VCaP (cell line): ENCODE data around the gene RNF111.

ENCODE experiments used
- H3K27ac ChIP-seq: fragments of 450-650 bp; 2 replicates; pipeline ENCODE4 v1.5.1; 2017
- TF ChIP-seq, protein P1 (sequence below): fragments of 450-650 bp; conservative IDR thresholded peaks from 2 replicates; pipeline ENCODE4 v1.5.1; 2017; ENCODE audit warnings: mild to moderate bottlenecking, moderate library complexity

RNF111 gene

DNA sequence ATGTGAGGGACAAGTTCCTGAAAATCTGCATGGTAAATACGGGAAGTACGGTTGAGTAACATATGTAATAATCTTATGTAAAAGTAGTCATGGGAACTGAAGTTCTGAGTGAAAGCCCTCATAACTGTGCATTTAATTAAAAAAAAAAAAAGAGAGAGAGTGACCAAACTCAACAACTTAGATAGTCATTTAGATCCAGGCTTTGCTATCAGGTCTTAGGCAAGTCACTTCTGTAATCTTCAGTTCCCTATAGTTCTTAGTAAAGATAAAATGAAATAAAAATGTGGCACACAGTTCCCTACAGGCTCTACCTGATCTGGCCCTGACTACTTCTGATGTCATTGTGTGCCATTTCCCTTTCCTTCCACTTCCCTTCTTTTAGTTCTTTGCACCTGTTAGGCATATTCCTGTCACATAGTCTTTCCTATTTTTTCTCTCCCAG is 15.0 kb downstream of the RNF111 start:
- TF ChIP-seq, protein P1, sequence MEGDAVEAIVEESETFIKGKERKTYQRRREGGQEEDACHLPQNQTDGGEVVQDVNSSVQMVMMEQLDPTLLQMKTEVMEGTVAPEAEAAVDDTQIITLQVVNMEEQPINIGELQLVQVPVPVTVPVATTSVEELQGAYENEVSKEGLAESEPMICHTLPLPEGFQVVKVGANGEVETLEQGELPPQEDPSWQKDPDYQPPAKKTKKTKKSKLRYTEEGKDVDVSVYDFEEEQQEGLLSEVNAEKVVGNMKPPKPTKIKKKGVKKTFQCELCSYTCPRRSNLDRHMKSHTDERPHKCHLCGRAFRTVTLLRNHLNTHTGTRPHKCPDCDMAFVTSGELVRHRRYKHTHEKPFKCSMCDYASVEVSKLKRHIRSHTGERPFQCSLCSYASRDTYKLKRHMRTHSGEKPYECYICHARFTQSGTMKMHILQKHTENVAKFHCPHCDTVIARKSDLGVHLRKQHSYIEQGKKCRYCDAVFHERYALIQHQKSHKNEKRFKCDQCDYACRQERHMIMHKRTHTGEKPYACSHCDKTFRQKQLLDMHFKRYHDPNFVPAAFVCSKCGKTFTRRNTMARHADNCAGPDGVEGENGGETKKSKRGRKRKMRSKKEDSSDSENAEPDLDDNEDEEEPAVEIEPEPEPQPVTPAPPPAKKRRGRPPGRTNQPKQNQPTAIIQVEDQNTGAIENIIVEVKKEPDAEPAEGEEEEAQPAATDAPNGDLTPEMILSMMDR: no peak

DNA sequence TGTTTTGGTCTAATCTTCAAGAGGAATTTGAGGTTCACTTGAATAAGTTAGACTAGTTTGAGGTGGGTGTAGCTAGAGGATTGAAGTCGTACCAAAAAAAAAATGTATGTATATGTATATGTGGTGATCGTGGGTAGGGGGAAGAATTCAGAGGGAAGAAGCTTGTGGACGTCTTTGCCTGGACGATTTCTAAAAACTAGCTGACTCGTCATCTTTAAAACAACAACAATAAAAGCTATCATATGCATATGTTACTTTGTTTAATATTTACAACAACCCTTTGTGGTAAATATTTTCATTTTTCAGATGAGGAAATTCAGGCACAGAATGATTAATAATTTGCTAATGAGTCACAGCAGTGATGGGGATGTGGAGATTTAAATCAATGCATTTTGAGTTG is 18.1 kb downstream of the RNF111 start:
- TF ChIP-seq, protein P1: no peak
- no peak overlapping the region for H3K27ac ChIP-seq

More for the DNA sequence above, 15.0 kb downstream of the RNF111 start:
- H3K27ac ChIP-seq: no peak overlapping the region

DNA sequence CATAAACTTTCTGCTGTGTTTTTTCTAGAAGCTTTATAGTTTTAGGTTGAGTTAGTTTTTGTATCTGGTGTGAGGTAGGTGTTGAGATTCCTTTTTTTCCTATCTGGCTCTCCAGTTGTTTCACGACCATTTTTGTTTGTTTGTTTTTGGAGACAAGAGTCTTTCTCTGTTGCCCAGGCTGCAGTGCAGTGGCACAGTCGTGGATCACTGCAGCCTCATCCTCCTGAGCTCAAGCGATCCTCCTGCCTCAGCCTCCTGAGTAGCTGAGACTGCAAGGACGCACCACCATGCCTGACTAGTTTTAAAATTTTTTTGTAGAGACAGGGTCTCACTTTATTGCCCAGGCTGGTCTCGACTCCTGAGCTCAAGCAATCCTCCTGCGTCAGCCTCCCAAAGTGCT is 20.6 kb downstream of the RNF111 start:
- no peak overlapping the region for H3K27ac ChIP-seq
- TF ChIP-seq, protein P1: no peak

DNA sequence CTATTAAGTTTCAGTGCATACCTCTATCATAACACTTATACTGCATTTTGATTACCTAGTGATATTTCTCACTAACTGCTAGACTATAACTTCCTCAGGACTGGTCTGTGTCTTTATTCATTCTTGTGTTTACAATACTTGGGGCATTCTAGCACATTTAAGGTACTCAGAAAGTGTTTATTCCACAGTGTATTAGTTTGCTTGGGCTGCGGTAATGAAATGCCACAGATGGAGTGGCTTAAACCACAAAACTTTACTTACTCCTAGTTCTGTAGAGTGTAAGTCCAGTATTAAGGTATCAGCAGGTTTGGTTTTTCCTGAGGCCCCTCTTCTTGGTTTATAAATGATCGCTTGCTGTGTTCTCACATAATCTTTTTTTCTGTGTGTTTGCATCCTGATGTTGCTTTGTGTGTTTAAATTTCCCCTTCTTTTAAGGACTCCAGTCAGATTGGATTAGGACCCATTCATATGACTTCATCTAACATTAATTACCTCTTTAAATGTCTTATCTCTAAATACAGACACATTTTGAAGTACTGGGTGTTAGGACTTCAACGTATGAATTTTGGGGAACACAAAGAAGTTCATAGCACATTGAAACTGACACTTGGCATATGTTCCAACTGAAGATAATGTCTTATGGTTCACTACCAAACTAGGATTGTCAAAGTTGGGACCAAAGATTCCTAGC is 23.9 kb downstream of the RNF111 start:
- TF ChIP-seq, protein P1: no peak
- H3K27ac ChIP-seq: no peak overlapping the region

DNA sequence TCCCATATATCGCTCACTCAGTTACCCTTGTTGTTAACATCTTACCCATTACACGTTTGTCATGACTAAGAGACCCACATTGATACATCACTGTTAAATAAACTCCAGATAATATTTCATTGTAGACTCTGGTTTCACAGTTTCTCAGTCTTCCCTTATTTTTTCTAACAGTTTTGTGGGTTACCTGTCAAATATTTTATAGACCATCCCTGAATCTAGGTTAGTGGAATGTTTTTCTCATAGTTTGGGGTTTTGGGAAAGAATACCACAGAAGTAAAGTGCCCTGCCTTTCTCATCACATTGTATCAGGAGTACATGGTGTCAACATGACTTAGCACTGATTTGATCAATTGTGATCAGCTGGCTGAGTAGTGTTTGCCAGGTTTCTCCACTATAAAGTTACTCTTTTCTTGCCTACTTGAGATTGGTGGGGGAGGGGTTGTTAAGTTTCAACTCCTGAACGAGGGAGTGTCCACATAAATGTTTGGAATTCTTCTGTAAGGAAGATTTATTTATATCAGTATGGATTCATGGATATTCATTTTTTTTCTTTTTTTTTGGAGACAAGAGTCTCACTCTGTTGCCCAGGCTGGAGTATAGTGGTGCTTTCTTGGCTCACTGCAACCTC is 25.9 kb downstream of the RNF111 start:
- TF ChIP-seq, protein P1: no peak
- no peak overlapping the region for H3K27ac ChIP-seq

DNA sequence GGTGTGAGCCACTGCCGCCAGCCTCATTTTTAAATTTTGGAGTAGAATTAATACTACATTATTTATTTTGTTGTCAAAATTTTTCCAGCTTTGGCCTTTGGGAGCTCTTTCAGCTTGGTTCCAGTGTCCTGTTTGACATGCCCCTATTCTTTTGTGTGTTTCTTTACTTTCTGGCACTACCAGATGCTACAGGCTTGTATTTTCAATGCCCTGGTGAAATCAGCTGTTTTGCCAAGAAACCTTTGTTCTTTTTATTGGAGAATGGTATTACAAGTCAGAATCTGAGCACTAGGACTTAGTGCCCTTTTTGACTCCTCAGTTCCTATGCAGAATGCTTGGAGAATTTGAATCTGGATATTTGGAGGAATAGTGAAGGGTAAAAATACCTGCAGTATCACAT is 26.6 kb downstream of the RNF111 start:
- TF ChIP-seq, protein P1: no peak
- no peak overlapping the region for H3K27ac ChIP-seq

DNA sequence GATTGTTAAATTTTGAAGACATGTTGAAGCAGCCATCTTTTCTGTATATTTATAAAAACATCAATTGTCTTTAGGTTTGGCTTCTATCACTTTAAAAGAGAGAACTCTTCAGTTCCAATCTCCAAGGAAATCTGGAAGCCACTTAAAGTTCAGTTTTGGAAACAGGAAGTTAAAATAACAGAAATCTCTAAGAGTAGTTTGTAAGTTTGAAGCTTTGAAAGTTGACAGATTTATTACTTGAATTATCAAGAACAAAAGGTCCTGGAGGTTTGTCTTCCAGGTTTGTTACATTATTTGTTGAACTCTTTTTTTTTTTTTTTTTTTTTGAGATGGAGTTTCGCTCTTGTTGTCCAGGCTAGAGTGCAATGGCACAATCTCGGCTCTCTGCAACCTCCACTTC is 30.0 kb downstream of the RNF111 start:
- no peak overlapping the region for H3K27ac ChIP-seq
- TF ChIP-seq, protein P1: no peak
